ENCODE results near the gene WDR88. TPM values are rescaled to one million over a fixed set of nuclear protein-coding genes. Genes with fewer than 3 reads are reported as not detected.

Gene WDR88
- polyA plus RNA-seq, 1 donor (not counting 4 experiments of a cell fraction or from before 2014, with no cell fraction given): not detected

GRCh38 chr19:33168528-33168927 lies 36.6 kb downstream of the WDR88 start:
- no peaks in the 10 kb centered on the region for H3K27me3 ChIP-seq (ENCODE audit: control insufficient read depth, extremely low read depth, insufficient read depth, low read length)
- H3K9ac ChIP-seq (ENCODE audit: control insufficient read depth, extremely low read depth, insufficient read depth, low read length): no peak overlapping the region
- no peak overlapping the region for H3K27ac ChIP-seq (ENCODE audit: control insufficient read depth, insufficient read depth, low read length)
- no peak overlapping the region for H2AFZ ChIP-seq (ENCODE audit: control insufficient read depth, low read length)
- H3K79me2 ChIP-seq (ENCODE audit: control insufficient read depth, insufficient read depth, low read length): no peaks in the 10 kb centered on the region
- H3K9me3 ChIP-seq (ENCODE audit: control insufficient read depth, low read depth, low read length): no peaks in the 10 kb centered on the region
- FAIRE-seq (no peak), DNase-seq (ENCODE audit: low read depth, low spot score) (no peak)
- H3K4me2 ChIP-seq (ENCODE audit: control insufficient read depth, extremely low read depth, insufficient read depth, low read depth, low read length): no peak overlapping the region
- TF ChIP-seq CTCF (optimal IDR thresholded peaks at IDR 0.05 in 1 of 3, IDR thresholded peaks at IDR 0.05 in 1 of 3, conservative IDR thresholded peaks at IDR 0.05 in 1 of 3; ENCODE audit: extremely low read depth in 1 of 3, insufficient read depth in 2 of 3, low read length in 3 of 3): no peak
- no peak for TF ChIP-seq EZH2 (IDR thresholded peaks at IDR 0.05; ENCODE audit: low read length)
- dilution Hi-C loops (cut with MboI; ENCODE audit: extremely low pct_ligation_motif_present, low sequenced_read_pairs): no loop called here
- no peaks in the 10 kb centered on the region for H3K36me3 ChIP-seq (ENCODE audit: control insufficient read depth in 2 of 2, extremely low read depth in 1 of 2, insufficient read depth in 2 of 2, low read length in 2 of 2)
- H3K9me1 ChIP-seq (ENCODE audit: control insufficient read depth, extremely low read depth, insufficient read depth, low read length): no peaks in the 10 kb centered on the region
- peaks cover 3% of the 10 kb centered on the region for H3K4me1 ChIP-seq (ENCODE audit: control insufficient read depth, extremely low read depth, insufficient read depth, low read length)
- H3K4me3 ChIP-seq (ENCODE audit: control insufficient read depth in 2 of 3, extremely low read depth in 1 of 3, insufficient read depth in 2 of 3, low read depth in 1 of 3, low read length in 3 of 3): no peak overlapping the region
- no peaks in the 10 kb centered on the region for H4K20me1 ChIP-seq (ENCODE audit: control insufficient read depth, extremely low read depth, insufficient read depth, low read length)

GRCh38 chr19:33171222-33171795 lies 39.4 kb downstream of the WDR88 start:
- no peak for TF ChIP-seq CTCF (optimal IDR thresholded peaks at IDR 0.05 in 1 of 3, IDR thresholded peaks at IDR 0.05 in 1 of 3, conservative IDR thresholded peaks at IDR 0.05 in 1 of 3; ENCODE audit: extremely low read depth in 1 of 3, insufficient read depth in 2 of 3, low read length in 3 of 3)
- no peak for TF ChIP-seq EZH2 (IDR thresholded peaks at IDR 0.05; ENCODE audit: low read length)

More at GRCh38 chr19:33171222-33171795, 39.4 kb downstream of the WDR88 start:
- no peak overlapping the region for H3K4me2 ChIP-seq (ENCODE audit: control insufficient read depth, extremely low read depth, insufficient read depth, low read depth, low read length)
- peaks cover 4% of the 10 kb centered on the region for H3K79me2 ChIP-seq (ENCODE audit: control insufficient read depth, insufficient read depth, low read length)
- no peak overlapping the region for H3K9ac ChIP-seq (ENCODE audit: control insufficient read depth, extremely low read depth, insufficient read depth, low read length)
- H2AFZ ChIP-seq (ENCODE audit: control insufficient read depth, low read length): no peak overlapping the region
- FAIRE-seq (no peak), DNase-seq (ENCODE audit: low read depth, low spot score) (no peak)
- no peak overlapping the region for H3K27ac ChIP-seq (ENCODE audit: control insufficient read depth, insufficient read depth, low read length)
- no peak overlapping the region for H3K4me3 ChIP-seq (ENCODE audit: control insufficient read depth in 2 of 3, extremely low read depth in 1 of 3, insufficient read depth in 2 of 3, low read depth in 1 of 3, low read length in 3 of 3)
- no peaks in the 10 kb centered on the region for H3K9me3 ChIP-seq (ENCODE audit: control insufficient read depth, low read depth, low read length)
- no peaks in the 10 kb centered on the region for H3K36me3 ChIP-seq (ENCODE audit: control insufficient read depth in 2 of 2, extremely low read depth in 1 of 2, insufficient read depth in 2 of 2, low read length in 2 of 2)
- peaks cover 7% of the 10 kb centered on the region for H3K4me1 ChIP-seq (ENCODE audit: control insufficient read depth, extremely low read depth, insufficient read depth, low read length)
- no peaks in the 10 kb centered on the region for H4K20me1 ChIP-seq (ENCODE audit: control insufficient read depth, extremely low read depth, insufficient read depth, low read length)
- no peaks in the 10 kb centered on the region for H3K9me1 ChIP-seq (ENCODE audit: control insufficient read depth, extremely low read depth, insufficient read depth, low read length)
- dilution Hi-C loops (cut with MboI; ENCODE audit: extremely low pct_ligation_motif_present, low sequenced_read_pairs): no loop called here
- H3K27me3 ChIP-seq (ENCODE audit: control insufficient read depth, extremely low read depth, insufficient read depth, low read length): no peaks in the 10 kb centered on the region

Data from keratinocyte (primary cell).